ENCODE measurements around the gene CCNL1. TPM values are rescaled to one million over a fixed set of nuclear protein-coding genes. Genes with fewer than 3 reads are reported as not detected.

The CCNL1 gene
- total RNA-seq, 1 donor from 2014 or later, result 61.2 TPM

- no peak overlapping the region for H3K4me3 ChIP-seq (ENCODE audit: low read depth, low read length)
- TF ChIP-seq CTCF (conservative IDR thresholded peaks at IDR 0.05; ENCODE audit: low read depth, low read length), result no peak
- peak; percentile 56 for DNase-seq (ENCODE audit: low read depth)
Measured at GRCh38 chr3:157128771-157129681, 30.9 kb downstream of the CCNL1 start.

- H3K4me3 ChIP-seq (ENCODE audit: low read depth, low read length), result no peak overlapping the region
- DNase-seq (ENCODE audit: low read depth), result peak; percentile 80
Measured at GRCh38 chr3:157127831-157128767, 31.8 kb downstream of the CCNL1 start.

GRCh38 chr3:157127268-157127667 is 32.7 kb downstream of the CCNL1 start:
- DNase-seq (ENCODE audit: low read depth), result no peak
- H3K4me3 ChIP-seq (ENCODE audit: low read depth, low read length), result no peak overlapping the region

More at GRCh38 chr3:157127831-157128767, 31.8 kb downstream of the CCNL1 start:
- peak; percentile 3 for TF ChIP-seq CTCF (conservative IDR thresholded peaks at IDR 0.05; ENCODE audit: low read depth, low read length)

GRCh38 chr3:157126365-157126764 is 33.6 kb downstream of the CCNL1 start:
- TF ChIP-seq CTCF (conservative IDR thresholded peaks at IDR 0.05; ENCODE audit: low read depth, low read length), result no peak
- DNase-seq (ENCODE audit: low read depth), result no peak
- H3K4me3 ChIP-seq (ENCODE audit: low read depth, low read length), result no peak overlapping the region

More at GRCh38 chr3:157127268-157127667, 32.7 kb downstream of the CCNL1 start:
- TF ChIP-seq CTCF (conservative IDR thresholded peaks at IDR 0.05; ENCODE audit: low read depth, low read length), result no peak

- DNase-seq (ENCODE audit: low read depth), result no peak
- TF ChIP-seq CTCF (conservative IDR thresholded peaks at IDR 0.05; ENCODE audit: low read depth, low read length), result no peak
- H3K4me3 ChIP-seq (ENCODE audit: low read depth, low read length), result no peak overlapping the region
Measured at GRCh38 chr3:157125101-157125500, 34.8 kb downstream of the CCNL1 start.

- H3K4me3 ChIP-seq (ENCODE audit: low read depth, low read length), result no peak overlapping the region
- DNase-seq (ENCODE audit: low read depth), result no peak
- no peak for TF ChIP-seq CTCF (conservative IDR thresholded peaks at IDR 0.05; ENCODE audit: low read depth, low read length)
Measured at GRCh38 chr3:157123621-157124020, 36.3 kb downstream of the CCNL1 start.

All from epithelial cell of proximal tubule (primary cell).